ENCODE measurements around the gene HSPA12A.

Gene HSPA12A

DNA sequence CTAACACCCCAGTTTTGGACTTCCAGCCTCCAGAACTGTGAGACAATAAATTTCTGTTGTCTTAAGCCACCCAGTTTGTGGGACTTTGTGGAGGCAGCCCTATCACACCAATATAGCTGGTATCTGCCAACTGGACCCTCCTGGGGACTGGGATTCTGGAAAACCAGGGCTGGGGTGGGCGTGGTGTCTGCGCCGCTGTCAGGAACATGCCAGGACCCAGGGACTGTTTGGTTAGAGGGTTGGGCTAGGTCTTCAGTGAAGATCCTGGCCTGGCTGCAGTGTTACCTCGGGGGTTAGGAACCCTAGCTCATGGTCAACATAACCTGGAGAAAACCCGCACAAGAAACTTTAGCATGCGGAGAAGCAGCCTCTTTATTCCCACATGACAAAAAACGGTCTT lies 79.0 kb downstream of the HSPA12A start:
- no peak for FAIRE-seq

GRCh38 chr10:116660860-116661259 lies 81.5 kb downstream of the HSPA12A start:
- no peak for FAIRE-seq

DNA sequence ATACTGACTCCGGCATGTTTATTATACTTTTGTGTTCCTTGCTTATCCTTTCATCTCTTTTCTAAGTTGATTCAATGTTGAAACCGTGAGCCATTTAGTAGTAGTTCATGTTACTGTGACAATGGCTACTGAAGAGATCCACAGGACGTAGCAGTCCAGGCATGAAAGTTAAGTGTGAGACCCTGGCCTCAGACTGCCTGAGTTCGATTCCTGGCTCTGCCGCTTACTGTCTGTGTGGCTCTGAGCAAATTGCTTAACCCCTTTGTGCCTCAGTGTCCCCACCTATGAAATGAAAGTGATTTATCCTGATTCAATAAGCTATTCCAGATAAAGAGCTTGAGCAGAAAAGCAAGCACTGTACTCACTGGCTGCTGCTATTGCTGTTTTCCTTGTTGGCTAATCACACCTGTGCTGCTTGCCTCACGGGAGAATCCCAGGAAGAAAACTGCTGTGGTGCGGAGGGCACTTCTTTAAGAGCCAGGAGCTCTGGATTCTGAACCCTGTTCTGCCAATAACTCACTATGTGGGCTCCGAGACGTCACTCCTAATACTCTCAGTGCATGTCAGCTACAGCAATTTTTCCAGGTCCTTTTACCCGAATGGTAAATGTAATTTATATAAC lies 83.2 kb downstream of the HSPA12A start:
- FAIRE-seq: no peak

GRCh38 chr10:116657863-116658551 lies 84.4 kb downstream of the HSPA12A start:
- FAIRE-seq: no peak

DNA sequence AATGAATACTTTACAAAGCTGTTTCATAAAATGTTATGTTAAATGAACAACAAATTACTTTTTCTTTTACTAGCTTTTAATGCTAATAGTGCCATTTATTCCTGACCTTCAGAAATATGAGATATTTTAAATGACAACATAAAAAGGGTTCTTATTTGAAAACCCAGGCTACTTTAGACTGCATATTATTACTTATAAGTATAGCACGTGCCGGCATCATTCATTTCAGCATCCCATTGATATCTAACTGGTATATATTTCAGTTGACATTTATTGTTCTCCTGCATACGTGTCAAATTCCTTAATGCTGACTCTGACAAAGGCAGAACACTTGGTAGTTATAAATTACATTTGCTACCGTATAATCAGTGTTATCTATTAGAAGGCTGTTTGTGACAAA lies 86.3 kb downstream of the HSPA12A start:
- FAIRE-seq: no peak

DNA sequence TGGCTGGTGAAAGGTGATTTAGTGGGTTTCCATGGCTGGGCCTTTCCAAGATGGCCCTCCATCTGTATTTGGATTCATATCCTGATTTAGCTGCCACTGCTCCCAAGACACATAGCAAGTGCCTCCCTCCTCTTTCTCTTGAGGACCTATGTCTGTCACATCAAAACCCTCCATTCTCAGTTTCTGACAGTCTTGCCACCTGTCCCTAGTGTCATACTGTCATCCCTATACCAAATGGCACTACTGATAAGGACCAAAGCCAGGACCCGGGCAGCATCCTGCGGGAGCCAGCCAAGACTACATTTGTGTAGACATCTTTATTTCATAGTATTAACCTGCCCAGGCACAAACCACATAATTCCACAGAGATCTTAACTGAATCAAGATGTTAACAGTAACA lies 86.8 kb downstream of the HSPA12A start:
- FAIRE-seq: no peak

GRCh38 chr10:116654816-116655215 lies 87.5 kb downstream of the HSPA12A start:
- no peak for FAIRE-seq

DNA sequence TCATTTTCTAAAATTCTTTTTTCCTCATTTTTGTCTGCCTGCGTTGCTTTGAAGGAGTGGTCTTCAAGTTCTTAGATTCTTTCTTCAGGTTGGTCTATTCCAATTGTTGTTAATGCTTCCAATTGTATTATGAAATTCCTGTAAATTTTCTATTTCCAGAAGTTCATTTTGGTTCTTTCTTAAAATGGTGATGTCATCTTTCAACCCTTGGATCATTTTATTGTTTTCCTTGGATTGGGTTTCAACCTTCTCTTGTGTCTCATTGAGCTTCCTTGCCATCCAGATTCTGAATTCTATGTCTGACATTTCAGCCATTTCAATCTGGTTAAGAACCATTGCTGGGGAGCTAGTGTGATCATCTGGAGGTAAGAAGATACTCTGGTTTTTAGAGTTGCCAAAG lies 88.5 kb downstream of the HSPA12A start:
- no peak for FAIRE-seq

GRCh38 chr10:116648903-116649302 lies 93.5 kb downstream of the HSPA12A start:
- FAIRE-seq: no peak

DNA sequence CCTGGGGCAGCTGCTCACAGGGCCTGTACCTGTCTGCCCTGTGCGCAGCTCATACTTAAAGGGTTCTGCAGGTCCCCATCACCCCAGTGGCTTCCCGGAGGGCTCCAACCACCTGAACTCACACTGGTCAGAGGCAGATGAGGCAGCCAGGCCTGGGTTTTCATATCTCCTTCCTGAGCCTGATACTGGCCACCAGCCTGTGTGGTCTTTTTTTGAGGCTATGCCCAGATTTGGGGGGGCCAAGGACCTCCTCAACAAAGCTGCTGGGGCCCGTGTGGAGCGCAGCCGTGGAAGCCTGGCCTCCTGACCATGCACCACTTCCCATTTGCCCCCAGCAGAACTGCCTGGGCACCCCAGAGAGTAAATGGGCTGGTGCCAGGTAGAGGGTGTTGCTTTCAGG lies 95.9 kb downstream of the HSPA12A start:
- no peak for FAIRE-seq

- FAIRE-seq: no peak
These were observed 104.5 kb downstream of the HSPA12A start for GRCh38 chr10:116637830-116638229.

DNA sequence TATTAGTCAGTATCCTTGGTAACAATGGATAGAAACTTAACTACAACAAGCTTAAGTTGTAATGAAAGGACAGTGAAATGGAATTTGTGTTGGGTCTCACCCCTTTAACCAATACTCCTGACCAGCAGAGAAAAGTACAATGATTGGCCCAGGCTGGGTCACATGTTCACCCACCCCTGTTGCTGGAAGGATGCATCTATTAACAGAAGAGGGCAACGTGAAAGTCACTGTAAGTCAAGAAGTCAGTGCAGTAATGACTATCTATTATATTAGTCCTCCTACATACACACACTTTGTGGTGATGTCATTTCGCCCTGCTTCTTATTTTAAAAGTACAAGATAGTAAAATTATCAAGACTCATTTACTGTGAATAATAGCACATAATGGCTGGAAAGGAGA lies 105.4 kb downstream of the HSPA12A start:
- no peak for FAIRE-seq

DNA sequence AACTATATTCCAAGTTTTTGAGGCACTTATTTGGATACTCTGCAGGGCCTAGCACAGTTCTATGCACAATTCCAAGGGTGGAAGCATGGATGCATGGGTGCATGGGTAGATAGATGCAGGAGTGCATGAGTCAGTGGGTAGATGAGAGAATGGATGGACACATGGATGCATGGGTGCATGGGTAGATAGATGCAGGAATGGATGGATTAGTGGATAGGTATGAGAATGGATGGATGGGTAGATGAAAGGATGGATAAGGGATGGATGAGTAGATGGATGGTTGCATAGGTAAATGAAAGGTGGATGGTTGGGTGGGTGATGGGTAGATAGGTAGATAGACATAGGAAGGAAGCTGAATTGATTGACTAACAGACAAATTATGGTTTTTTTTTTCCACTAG lies 106.0 kb downstream of the HSPA12A start:
- FAIRE-seq: no peak

DNA sequence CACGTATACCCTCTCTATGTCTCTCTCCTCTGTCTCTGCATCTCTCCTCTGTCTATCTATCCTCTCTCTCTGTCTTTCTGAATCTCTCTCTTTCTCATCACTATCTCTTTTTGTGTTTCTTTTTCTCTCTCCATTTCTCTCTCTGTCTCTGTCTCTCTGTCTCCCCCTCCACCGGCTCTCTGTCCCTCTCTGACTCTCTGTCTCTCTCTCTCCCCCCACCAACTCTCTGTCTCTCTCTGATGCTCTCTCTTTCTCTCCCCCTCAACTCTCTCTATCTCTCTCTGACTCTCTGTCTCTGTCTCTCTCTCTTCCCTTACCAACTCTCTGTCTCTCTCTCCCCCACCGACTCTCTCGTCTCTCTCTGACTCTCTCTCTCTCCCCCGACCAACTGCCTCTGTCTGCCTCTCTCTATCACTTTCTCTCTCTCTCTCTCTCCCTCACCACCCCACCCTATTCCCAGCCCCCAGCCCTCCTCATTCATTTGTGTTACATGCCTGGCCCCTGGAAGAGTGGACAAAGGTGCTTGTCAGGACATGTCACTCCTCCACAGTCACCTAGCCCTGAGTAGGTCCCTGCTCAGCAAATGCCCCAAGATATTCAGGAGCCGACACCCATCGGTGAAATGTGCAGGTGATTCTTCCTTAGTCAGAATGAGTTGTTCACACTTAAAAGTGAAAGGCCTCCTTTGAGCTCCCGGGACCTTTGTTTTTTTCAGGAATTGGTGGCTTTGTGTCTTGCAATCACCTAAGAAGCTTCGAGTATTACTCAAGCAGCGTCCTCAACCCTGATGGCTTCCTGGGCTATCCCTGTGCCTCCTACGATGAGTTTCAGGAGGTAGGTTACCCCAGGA lies 108.0 kb downstream of the HSPA12A start:
- FAIRE-seq: no peak

GRCh38 chr10:116633216-116633600 lies 109.2 kb downstream of the HSPA12A start:
- FAIRE-seq: no peak

DNA sequence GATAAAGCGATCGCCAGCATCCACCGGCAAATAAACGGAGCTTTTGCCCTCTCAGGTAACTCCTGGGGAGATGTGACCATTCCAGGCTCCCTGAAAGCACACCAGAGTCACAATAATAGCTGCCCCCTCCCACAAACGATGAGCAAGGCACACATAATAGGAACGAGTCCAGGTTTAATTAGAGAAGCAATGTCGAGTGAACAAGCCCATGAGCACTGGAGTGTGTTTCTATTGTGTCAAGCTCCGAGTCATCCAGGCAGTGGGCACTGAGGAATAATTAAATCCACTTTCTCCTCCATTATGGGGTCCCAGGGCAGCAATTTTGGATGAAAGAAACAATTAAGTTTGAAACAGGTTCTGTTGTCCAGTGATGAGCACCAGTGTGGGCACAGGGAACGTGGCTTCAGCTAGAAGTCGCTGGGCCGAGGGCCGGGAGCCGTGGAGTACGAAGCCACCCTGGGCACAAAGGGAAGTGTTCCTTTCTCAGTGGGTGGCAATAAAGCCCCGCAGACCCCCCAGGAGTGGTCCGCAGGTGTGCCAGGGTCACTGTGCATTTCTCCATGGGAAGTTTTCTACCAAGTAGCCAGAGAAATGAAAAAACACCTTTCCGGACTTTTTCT lies 109.7 kb downstream of the HSPA12A start:
- no peak for FAIRE-seq

- no peak for FAIRE-seq
These were observed 110.5 kb downstream of the HSPA12A start for GRCh38 chr10:116631871-116632295.

- no peak for FAIRE-seq
These were observed 112.3 kb downstream of the HSPA12A start for GRCh38 chr10:116630020-116630419.

DNA sequence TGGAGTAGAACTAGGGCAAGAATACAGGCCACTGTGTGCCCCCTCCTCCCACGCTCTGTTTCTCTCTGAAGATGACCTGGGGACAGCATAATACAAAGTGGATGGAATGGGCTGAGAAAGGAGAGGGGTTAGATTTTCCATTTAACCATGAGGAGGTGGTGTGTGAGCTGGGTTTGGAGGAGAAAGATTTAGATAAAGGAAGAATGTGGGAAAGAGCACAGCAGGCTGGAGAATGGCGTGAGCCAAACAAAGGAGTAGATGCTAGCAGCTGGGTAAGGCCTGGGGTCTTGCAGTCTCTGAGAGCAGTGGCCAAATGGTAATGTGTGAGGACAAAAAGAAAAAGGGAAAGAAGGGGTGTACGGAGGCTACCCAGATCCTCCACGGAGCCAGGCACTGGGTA lies 113.0 kb downstream of the HSPA12A start:
- FAIRE-seq: no peak

DNA sequence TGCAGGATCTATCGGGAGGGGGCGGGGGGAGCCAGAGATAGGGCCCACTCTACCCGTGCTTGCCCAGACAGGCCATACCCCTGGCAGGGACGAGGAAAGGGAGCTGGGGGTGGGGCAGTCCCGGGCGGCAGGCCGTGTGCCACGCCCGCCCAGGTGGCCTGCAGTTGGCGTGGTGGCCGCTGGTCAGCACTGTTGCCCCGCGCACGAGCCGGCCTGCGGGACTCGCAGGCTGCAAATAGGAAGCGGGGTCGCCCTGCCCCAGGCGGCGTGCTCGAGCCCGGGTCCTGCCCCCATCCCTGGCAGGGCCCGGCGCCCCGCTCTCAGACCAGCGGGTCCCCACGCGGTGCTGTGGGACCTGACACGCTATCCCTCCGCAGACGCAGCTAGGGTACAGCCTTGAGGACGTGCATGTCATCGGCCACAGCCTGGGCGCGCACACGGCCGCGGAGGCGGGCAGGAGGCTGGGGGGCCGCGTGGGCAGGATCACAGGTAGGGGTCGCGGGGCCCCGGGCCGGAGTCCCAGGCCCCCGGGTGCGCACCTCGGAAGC lies 114.9 kb downstream of the HSPA12A start:
- FAIRE-seq: no peak

- FAIRE-seq: no peak
These were observed 115.6 kb downstream of the HSPA12A start for GRCh38 chr10:116626815-116627214.

DNA sequence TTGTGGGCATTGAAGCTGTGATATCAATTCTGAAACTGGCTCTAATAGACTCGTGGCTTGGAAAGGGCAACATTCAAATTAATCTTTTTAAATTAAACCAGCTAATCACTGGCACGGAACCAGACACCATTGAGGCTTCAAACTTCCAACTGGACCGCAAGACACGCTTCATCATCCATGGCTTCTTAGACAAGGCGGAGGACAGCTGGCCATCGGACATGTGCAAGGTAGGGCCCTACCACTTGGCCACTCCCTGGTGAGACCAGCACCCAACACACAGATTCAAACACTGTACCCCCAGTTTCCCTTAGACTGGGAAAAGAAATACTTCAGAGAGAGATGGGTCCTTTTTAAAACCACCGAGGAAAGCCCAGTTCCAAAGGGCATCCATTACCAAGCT lies 116.5 kb downstream of the HSPA12A start:
- FAIRE-seq: no peak

Data from TTC549 (cell line).